Stimulated activated CD8-positive, alpha-beta memory T cell treated with anti-CD3 and anti-CD28 coated beads, Interleukin-7, amount 100 ng/mL, for 4 hours (primary cell): ENCODE measurements around the gene SYNPO2.
"Not testable (repeated sequence)": the region's sequence is repeated elsewhere in the genome, so short reads cannot be mapped to it uniquely, and the experiment has no call there.

ENCODE experiments used
- DNase-seq, 2 donors: peaks; one replicate each; pipeline ENCODE4 v3.0.0-alpha.2; 2020; ENCODE audit warnings: low read depth in 2 of 2

SYNPO2 gene

GRCh38 chr4:119032921-119033685 is 144.4 kb downstream of the SYNPO2 start:
- DNase-seq = no peak

GRCh38 chr4:119034276-119035008 is 145.8 kb downstream of the SYNPO2 start:
- no peak for DNase-seq

GRCh38 chr4:119035951-119036737 is 147.5 kb downstream of the SYNPO2 start:
- DNase-seq = no peak

GRCh38 chr4:119037709-119038108 is 149.1 kb downstream of the SYNPO2 start:
- DNase-seq = no peak

- no peak for DNase-seq
Measured at GRCh38 chr4:119038116-119038841, 149.6 kb downstream of the SYNPO2 start.

- no peak for DNase-seq
Measured at GRCh38 chr4:119039160-119039559, 150.5 kb downstream of the SYNPO2 start.

GRCh38 chr4:119039779-119040178 is 151.1 kb downstream of the SYNPO2 start:
- DNase-seq = no peak

- DNase-seq = no peak
Measured at GRCh38 chr4:119040261-119040660, 151.6 kb downstream of the SYNPO2 start.

GRCh38 chr4:119040694-119041185 is 152.1 kb downstream of the SYNPO2 start:
- DNase-seq = no peak

GRCh38 chr4:119041396-119041795 is 152.7 kb downstream of the SYNPO2 start:
- no peak for DNase-seq

GRCh38 chr4:119041951-119042560 is 153.4 kb downstream of the SYNPO2 start:
- DNase-seq = peak; percentile 15 to 23

- DNase-seq = no peak
Measured at GRCh38 chr4:119046263-119046662, 157.6 kb downstream of the SYNPO2 start.

- not testable (repeated sequence) for DNase-seq
Measured at GRCh38 chr4:119047059-119047458, 158.4 kb downstream of the SYNPO2 start.

- DNase-seq = no peak
Measured at GRCh38 chr4:119048446-119048845, 159.8 kb downstream of the SYNPO2 start.

GRCh38 chr4:119049342-119049741 is 160.7 kb downstream of the SYNPO2 start:
- no peak for DNase-seq

GRCh38 chr4:119050527-119051090 is 162.0 kb downstream of the SYNPO2 start:
- no peak for DNase-seq

- no peak for DNase-seq
Measured at GRCh38 chr4:119053245-119053644, 164.6 kb downstream of the SYNPO2 start.

GRCh38 chr4:119053997-119054396 is 165.3 kb downstream of the SYNPO2 start:
- DNase-seq = no peak

GRCh38 chr4:119057417-119057816 is 168.8 kb downstream of the SYNPO2 start:
- DNase-seq = no peak

GRCh38 chr4:119059221-119059620 is 170.6 kb downstream of the SYNPO2 start:
- DNase-seq = no peak

- DNase-seq = not testable (repeated sequence)
Measured at GRCh38 chr4:119067125-119067524, 178.5 kb downstream of the SYNPO2 start.
